ENCODE data around the gene SYS1.

DNA sequence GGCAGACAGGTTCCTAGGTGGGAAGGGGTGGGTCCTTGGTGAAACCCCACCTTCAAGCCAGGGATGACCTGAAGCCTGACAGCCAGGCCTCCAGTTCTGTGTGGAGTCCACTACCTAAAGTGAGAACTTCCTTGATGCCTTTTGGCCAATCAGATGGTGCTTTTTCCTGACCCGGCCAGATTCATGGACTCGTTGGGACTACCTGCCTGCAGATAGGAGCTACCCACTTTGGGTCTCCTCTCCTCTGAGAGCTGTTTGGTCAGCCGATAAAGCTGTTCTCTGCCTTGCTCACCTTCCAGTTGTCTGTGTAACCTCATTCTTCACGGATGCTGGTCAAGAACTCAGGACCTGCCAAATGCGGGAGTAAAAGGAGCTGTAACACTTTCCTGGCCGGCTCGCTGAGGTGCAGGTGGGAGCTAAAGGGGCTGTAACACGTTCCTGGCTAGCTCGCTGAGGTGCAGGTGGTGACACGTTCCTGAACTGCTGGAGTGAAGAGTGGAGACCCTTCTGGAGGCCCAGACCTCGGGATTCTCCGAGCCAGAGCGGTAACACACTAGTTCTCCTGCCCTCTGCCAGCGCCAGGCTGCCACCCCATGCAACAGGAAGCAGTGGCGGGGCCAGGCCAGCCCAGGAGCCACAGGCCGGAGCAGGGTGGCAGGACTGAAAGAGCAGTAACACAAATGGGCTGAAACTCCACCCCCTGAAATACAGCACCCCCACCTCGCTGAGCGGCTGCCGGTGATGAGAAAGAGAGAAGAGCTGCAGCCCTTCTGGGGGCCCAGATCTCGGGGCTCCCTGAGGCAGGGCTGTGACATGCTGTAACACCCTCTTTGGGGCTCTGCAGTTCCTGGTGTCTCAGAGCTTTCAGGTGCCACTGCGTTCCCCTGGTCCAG is 31.5 kb downstream of the SYS1 start:
- TF ChIP-seq POLR2A (IDR thresholded peaks at IDR 0.05), result no peak
- TF ChIP-seq, protein P1, sequence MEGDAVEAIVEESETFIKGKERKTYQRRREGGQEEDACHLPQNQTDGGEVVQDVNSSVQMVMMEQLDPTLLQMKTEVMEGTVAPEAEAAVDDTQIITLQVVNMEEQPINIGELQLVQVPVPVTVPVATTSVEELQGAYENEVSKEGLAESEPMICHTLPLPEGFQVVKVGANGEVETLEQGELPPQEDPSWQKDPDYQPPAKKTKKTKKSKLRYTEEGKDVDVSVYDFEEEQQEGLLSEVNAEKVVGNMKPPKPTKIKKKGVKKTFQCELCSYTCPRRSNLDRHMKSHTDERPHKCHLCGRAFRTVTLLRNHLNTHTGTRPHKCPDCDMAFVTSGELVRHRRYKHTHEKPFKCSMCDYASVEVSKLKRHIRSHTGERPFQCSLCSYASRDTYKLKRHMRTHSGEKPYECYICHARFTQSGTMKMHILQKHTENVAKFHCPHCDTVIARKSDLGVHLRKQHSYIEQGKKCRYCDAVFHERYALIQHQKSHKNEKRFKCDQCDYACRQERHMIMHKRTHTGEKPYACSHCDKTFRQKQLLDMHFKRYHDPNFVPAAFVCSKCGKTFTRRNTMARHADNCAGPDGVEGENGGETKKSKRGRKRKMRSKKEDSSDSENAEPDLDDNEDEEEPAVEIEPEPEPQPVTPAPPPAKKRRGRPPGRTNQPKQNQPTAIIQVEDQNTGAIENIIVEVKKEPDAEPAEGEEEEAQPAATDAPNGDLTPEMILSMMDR (IDR thresholded peaks at IDR 0.05), result no peak
